H9 (cell line): ENCODE measurements around the gene METTL9. TPM values are rescaled to one million over a fixed set of nuclear protein-coding genes. Genes with fewer than 3 reads are reported as not detected.
"Not testable (repeated sequence)": the region's sequence is repeated elsewhere in the genome, so short reads cannot be mapped to it uniquely, and the experiment has no call there.

Experiments
- DNase-seq: peaks from one replicate; pipeline ENCODE4 v3.0.0-alpha.2; 2017
- H2AFZ ChIP-seq: one replicate; pipeline ENCODE4 v1.6.1; 2013; ENCODE audit warnings: mild to moderate bottlenecking, low read length, control low read depth, moderate library complexity
- H2AK5ac ChIP-seq: 2 replicates; pipeline ENCODE4 v1.6.1; 2013; ENCODE audit warnings: low read length, control low read depth, mixed read lengths; ENCODE audit not compliant: insufficient read length
- H2BK120ac ChIP-seq: one replicate; pipeline ENCODE4 v1.6.1; 2013; ENCODE audit warnings: low read depth, mild to moderate bottlenecking, low read length, control low read depth, inconsistent platforms; ENCODE audit not compliant: poor library complexity, severe bottlenecking
- H2BK12ac ChIP-seq: 2 replicates; pipeline ENCODE4 v1.6.1; 2013; ENCODE audit warnings: low read length, control low read depth, mixed read lengths, low read depth; ENCODE audit not compliant: insufficient read length
- H2BK15ac ChIP-seq: 2 replicates; pipeline ENCODE4 v1.6.1; 2013; ENCODE audit warnings: low read depth, low read length, control low read depth
- H2BK20ac ChIP-seq: one replicate; pipeline ENCODE4 v1.6.1; 2013; ENCODE audit warnings: low read depth, mild to moderate bottlenecking, low read length, control low read depth, inconsistent platforms; ENCODE audit not compliant: poor library complexity, severe bottlenecking
- H2BK5ac ChIP-seq: 2 replicates; pipeline ENCODE4 v1.6.1; 2013; ENCODE audit warnings: low read length, control low read depth, mixed read lengths; ENCODE audit not compliant: insufficient read length
- H3K14ac ChIP-seq: 2 replicates; pipeline ENCODE4 v1.6.1; 2013; ENCODE audit warnings: low read length, control low read depth; ENCODE audit not compliant: insufficient read depth
- H3K18ac ChIP-seq: 2 replicates; pipeline ENCODE4 v1.6.1; 2013; ENCODE audit warnings: low read depth, mild to moderate bottlenecking, mixed read lengths, low read length, control low read depth; ENCODE audit not compliant: insufficient read length
- H3K23ac ChIP-seq: 2 replicates; pipeline ENCODE4 v1.6.1; 2013; ENCODE audit warnings: low read length, control low read depth, mixed read lengths, low read depth; ENCODE audit not compliant: insufficient read length
- H3K23me2 ChIP-seq: 2 replicates; pipeline ENCODE4 v1.6.1; 2013; ENCODE audit warnings: low read depth, mild to moderate bottlenecking, mixed read lengths, low read length, control low read depth; ENCODE audit not compliant: insufficient read length, poor library complexity, severe bottlenecking
- H3K27ac ChIP-seq: 2 replicates; pipeline ENCODE4 v1.5.1; 2013; ENCODE audit warnings: low read length, control low read depth, mixed read lengths, low read depth; ENCODE audit not compliant: insufficient read length
- H3K27me3 ChIP-seq: 2 replicates; pipeline ENCODE4 v1.6.1; 2013; ENCODE audit warnings: low read length, control low read depth, inconsistent platforms; ENCODE audit not compliant: insufficient read depth
- H3K4ac ChIP-seq: 2 replicates; pipeline ENCODE4 v1.6.1; 2013; ENCODE audit warnings: low read depth, mild to moderate bottlenecking, control low read depth, inconsistent platforms, low read length, moderate library complexity
- H3K4me1 ChIP-seq: 2 replicates; pipeline ENCODE4 v1.6.1; 2013; ENCODE audit warnings: low read length, control low read depth, inconsistent platforms; ENCODE audit not compliant: insufficient read depth
- H3K4me2 ChIP-seq: 2 replicates; pipeline ENCODE4 v1.6.1; 2013; ENCODE audit warnings: low read length, control low read depth, mixed read lengths; ENCODE audit not compliant: insufficient read length, insufficient read depth
- H3K56ac ChIP-seq: 2 replicates; pipeline ENCODE4 v1.6.1; 2013; ENCODE audit warnings: low read depth, mild to moderate bottlenecking, mixed read lengths, low read length, control low read depth; ENCODE audit not compliant: insufficient read length
- H3K79me1 ChIP-seq: 2 replicates; pipeline ENCODE4 v1.6.1; 2013; ENCODE audit warnings: low read depth, mild to moderate bottlenecking, moderate library complexity, low read length, control low read depth, inconsistent platforms; ENCODE audit not compliant: insufficient read depth, poor library complexity, severe bottlenecking
- H3K79me2 ChIP-seq: 2 replicates; pipeline ENCODE4 v1.6.1; 2013; ENCODE audit warnings: low read length, control low read depth, inconsistent platforms; ENCODE audit not compliant: insufficient read depth
- H3K9ac ChIP-seq: 2 replicates; pipeline ENCODE4 v1.6.1; 2013; ENCODE audit warnings: low read length, control low read depth, mixed read lengths; ENCODE audit not compliant: insufficient read length; ENCODE audit errors: extremely low read depth
- H3K9me3 ChIP-seq: one replicate; pipeline ENCODE4 v1.6.1; 2013; ENCODE audit warnings: low read depth, low read length, inconsistent platforms; ENCODE audit not compliant: control insufficient read depth
- H3T11ph ChIP-seq: one replicate; pipeline ENCODE4 v1.6.1; 2013; ENCODE audit warnings: mild to moderate bottlenecking, low read length, control low read depth, inconsistent platforms
- H4K20me1 ChIP-seq: one replicate; pipeline ENCODE4 v1.6.1; 2013; ENCODE audit not compliant: control insufficient read depth, insufficient read length, insufficient read depth
- H4K5ac ChIP-seq: 2 replicates; pipeline ENCODE4 v1.6.1; 2013; ENCODE audit warnings: low read depth, mild to moderate bottlenecking, mixed read lengths, low read length, control low read depth; ENCODE audit not compliant: insufficient read length
- H4K8ac ChIP-seq: replicated peaks from 2 replicates; pipeline ENCODE4 v1.6.1; 2013; ENCODE audit warnings: low read length, control low read depth, mixed read lengths, low read depth; ENCODE audit not compliant: insufficient read length
- H4K91ac ChIP-seq: 2 replicates; pipeline ENCODE4 v1.6.1; 2013; ENCODE audit warnings: low read depth, mild to moderate bottlenecking, moderate library complexity, mixed read lengths, low read length, control low read depth; ENCODE audit not compliant: insufficient read length
- H3K27ac Mint-ChIP-seq, 3 experiments: 2 replicates in 2 of 3; 3 replicates in 1 of 3; pipeline ENCODE4 v1.8.0; 2020 to 2021; ENCODE audit warnings: mixed read lengths in 3 of 3, mild to moderate bottlenecking in 1 of 3, moderate library complexity in 1 of 3
- H3K27me3 Mint-ChIP-seq: 2 replicates; pipeline ENCODE4 v1.8.0; 2021; ENCODE audit warnings: low read depth, mild to moderate bottlenecking, moderate library complexity, mixed read lengths
- H3K36me3 Mint-ChIP-seq, 3 experiments: 2 replicates in 2 of 3; 3 replicates in 1 of 3; pipeline ENCODE4 v1.8.0; 2020 to 2021; ENCODE audit warnings: low read depth in 3 of 3, mixed read lengths in 3 of 3; ENCODE audit not compliant: insufficient read depth in 1 of 3
- H3K4me1 Mint-ChIP-seq, 2 experiments: 2 replicates each; pipeline ENCODE4 v1.8.0; 2020; ENCODE audit warnings: mixed read lengths in 2 of 2
- H3K4me3 Mint-ChIP-seq, 2 experiments: 2 replicates in 1 of 2; 3 replicates in 1 of 2; pipeline ENCODE4 v1.8.0; 2020 to 2021; ENCODE audit warnings: mild to moderate bottlenecking in 2 of 2, mixed read lengths in 2 of 2, moderate library complexity in 1 of 2
- H3K9me3 Mint-ChIP-seq, 2 experiments: 2 replicates in 1 of 2; 3 replicates in 1 of 2; pipeline ENCODE4 v1.8.0; 2020; ENCODE audit warnings: mild to moderate bottlenecking in 2 of 2, mixed read lengths in 2 of 2, moderate library complexity in 1 of 2
- WGBS: extraction: QIAGEN DNeasy Blood & Tissue Kit; methylation state at CpG from one replicate; pipeline ENCODE4 v1.1.7; 2013; ENCODE audit warnings: missing lambda C conversion rate, low lambda C conversion rate, mixed read lengths; ENCODE audit not compliant: insufficient read length; ENCODE audit errors: extremely low coverage; 5-methylcytosine and 5-hydroxymethylcytosine counted together
- long read RNA-seq: library from polyadenylated mRNA; unstranded; transcript quantifications from one replicate; pipeline ENCODE4 v2.0.0, GENCODE V29; 2020
- total RNA-seq: library from RNA; stranded (reverse); gene quantifications from 2 replicates; pipeline ENCODE4 v1.2.1, GENCODE V29; 2021
- TF ChIP-seq, protein P1 (sequence below): fragments of 200-600 bp; sonication (generic); conservative IDR thresholded peaks from 3 replicates; pipeline ENCODE4 v1.8.0; 2021; ENCODE audit warnings: antibody characterized with exemption, mild to moderate bottlenecking

METTL9 gene
- total RNA-seq, result 108 TPM in 2 replicates
- long read RNA-seq, full-length matches to known transcripts, result 183 of 207 reads
- long read RNA-seq, partial matches to known transcripts, result 1 of 207 reads
- long read RNA-seq, other reads (novel, unspliced or antisense), result 23 of 207 reads

- TF ChIP-seq, protein P1, sequence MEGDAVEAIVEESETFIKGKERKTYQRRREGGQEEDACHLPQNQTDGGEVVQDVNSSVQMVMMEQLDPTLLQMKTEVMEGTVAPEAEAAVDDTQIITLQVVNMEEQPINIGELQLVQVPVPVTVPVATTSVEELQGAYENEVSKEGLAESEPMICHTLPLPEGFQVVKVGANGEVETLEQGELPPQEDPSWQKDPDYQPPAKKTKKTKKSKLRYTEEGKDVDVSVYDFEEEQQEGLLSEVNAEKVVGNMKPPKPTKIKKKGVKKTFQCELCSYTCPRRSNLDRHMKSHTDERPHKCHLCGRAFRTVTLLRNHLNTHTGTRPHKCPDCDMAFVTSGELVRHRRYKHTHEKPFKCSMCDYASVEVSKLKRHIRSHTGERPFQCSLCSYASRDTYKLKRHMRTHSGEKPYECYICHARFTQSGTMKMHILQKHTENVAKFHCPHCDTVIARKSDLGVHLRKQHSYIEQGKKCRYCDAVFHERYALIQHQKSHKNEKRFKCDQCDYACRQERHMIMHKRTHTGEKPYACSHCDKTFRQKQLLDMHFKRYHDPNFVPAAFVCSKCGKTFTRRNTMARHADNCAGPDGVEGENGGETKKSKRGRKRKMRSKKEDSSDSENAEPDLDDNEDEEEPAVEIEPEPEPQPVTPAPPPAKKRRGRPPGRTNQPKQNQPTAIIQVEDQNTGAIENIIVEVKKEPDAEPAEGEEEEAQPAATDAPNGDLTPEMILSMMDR, result no peak
- peak within 1 kb of the TSS; percentile 97 for H3K14ac ChIP-seq
- no peak within 1 kb of the TSS for H3K27ac ChIP-seq
- H2BK5ac ChIP-seq, result no peak within 1 kb of the TSS
- H3K27me3 ChIP-seq, result no peaks in the 10 kb centered on the region
- no peak within 1 kb of the TSS for H4K8ac ChIP-seq
- no peaks in the 10 kb centered on the region for H3K79me1 ChIP-seq
- WGBS, result no CpG with 5 or more reads among the region's 100 CpGs
- H3K23me2 ChIP-seq, result peaks cover 13% of the 10 kb centered on the region
- no peak within 1 kb of the TSS for H2AK5ac ChIP-seq
- peaks cover 14 to 23% of the 10 kb centered on the region in 2 experiments for H3K4me1 Mint-ChIP-seq
- H3K23ac ChIP-seq, result no peak within 1 kb of the TSS
- H3K4ac ChIP-seq, result no peak within 1 kb of the TSS; the same call in 1 of the 2 replicates
- H4K91ac ChIP-seq, result no peak within 1 kb of the TSS
- peak within 1 kb of the TSS; percentile 48 for H4K5ac ChIP-seq
- no peaks in the 10 kb centered on the region for H4K20me1 ChIP-seq
- H2AFZ ChIP-seq, result peak within 1 kb of the TSS; percentile 17
- no peak within 1 kb of the TSS for H2BK12ac ChIP-seq
- H3K56ac ChIP-seq, result peak within 1 kb of the TSS; percentile 20
- H3K4me1 ChIP-seq, result no peaks in the 10 kb centered on the region
- H3K18ac ChIP-seq, result peak within 1 kb of the TSS; percentile 76
- H3K27ac Mint-ChIP-seq, result peak within 1 kb of the TSS; percentile 74 to 98 (median 96); a peak in 6 of 7 replicates
- peak within 1 kb of the TSS; percentile 90 to 94 for H3K4me3 Mint-ChIP-seq
- H2BK15ac ChIP-seq, result no peak within 1 kb of the TSS
- no peak within 1 kb of the TSS for H3T11ph ChIP-seq
- H2BK20ac ChIP-seq, result no peak within 1 kb of the TSS
- no peaks in the 10 kb centered on the region for H3K9me3 Mint-ChIP-seq
- peak within 1 kb of the TSS; percentile 95 for H3K9ac ChIP-seq
- no peaks in the 10 kb centered on the region for H3K9me3 ChIP-seq
- H3K36me3 Mint-ChIP-seq, result no peaks in the 10 kb centered on the region
- H3K79me2 ChIP-seq, result peaks cover 18% of the 10 kb centered on the region; the same call in 1 of the 2 replicates
- peak within 1 kb of the TSS; percentile 100 for H3K4me2 ChIP-seq
- H2BK120ac ChIP-seq, result no peak within 1 kb of the TSS
- H3K27me3 Mint-ChIP-seq, result no peaks in the 10 kb centered on the region; the same call in 1 of the 2 replicates
- DNase-seq, result peak; percentile 94
Measured at GRCh38 chr16:21599122-21600030, at the start of gene METTL9. METTL9 (plus strand) TSS chr16:21599577; CDS start chr16:21599734, 157 bp downstream.

DNA sequence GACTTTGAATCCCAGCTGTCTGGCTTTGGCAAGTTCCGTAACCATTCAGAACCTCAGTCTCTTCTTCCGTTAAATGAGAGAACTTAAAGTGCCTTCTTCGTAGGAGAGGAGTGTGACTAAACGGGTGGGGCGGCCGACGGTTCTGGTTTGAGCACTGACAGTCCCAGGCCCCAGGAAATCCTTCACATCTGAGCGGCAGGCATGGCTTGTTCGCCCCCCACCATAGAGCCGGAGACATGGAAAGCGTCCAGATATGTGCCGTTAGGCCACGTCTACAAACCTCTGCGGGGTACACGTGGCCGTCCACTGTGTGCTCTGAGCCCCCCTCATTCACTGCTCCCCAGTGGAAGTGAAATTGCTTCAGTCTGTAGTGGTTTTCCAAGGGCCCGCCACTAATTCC, 49.4 kb upstream of the METTL9 start:
- H3K27me3 Mint-ChIP-seq, result peaks cover 14% of the 10 kb centered on the region
- not testable (repeated sequence) for H3K27ac ChIP-seq, H3K9me3 ChIP-seq, H3K4ac ChIP-seq, DNase-seq, H2BK12ac ChIP-seq, H3T11ph ChIP-seq, H3K27me3 ChIP-seq, H3K4me1 ChIP-seq, H3K36me3 Mint-ChIP-seq, H3K23ac ChIP-seq, H4K91ac ChIP-seq, H3K79me2 ChIP-seq, H2BK120ac ChIP-seq, H3K9me3 Mint-ChIP-seq, H3K14ac ChIP-seq, H2AFZ ChIP-seq, H2AK5ac ChIP-seq, H2BK20ac ChIP-seq, H3K23me2 ChIP-seq, H3K18ac ChIP-seq, H4K8ac ChIP-seq, H3K56ac ChIP-seq, H4K5ac ChIP-seq, H2BK15ac ChIP-seq, H3K79me1 ChIP-seq, H3K4me3 Mint-ChIP-seq, H3K4me2 ChIP-seq, H4K20me1 ChIP-seq, H3K9ac ChIP-seq, H2BK5ac ChIP-seq
- WGBS, result no CpG with 5 or more reads among the region's 17 CpGs
- peaks cover 11 to 13% of the 10 kb centered on the region in 2 experiments for H3K4me1 Mint-ChIP-seq
- 0 out of 7 replicates have a peak overlapping the region, but pooled peaks of 1 of the 3 experiments have one; percentile 9 for H3K27ac Mint-ChIP-seq
